ENCODE data around the gene ANKRD26.
A peak's percentile ranks its signal among the peaks of the same experiment; 100 is the strongest.
"Not testable (repeated sequence)": the region's sequence is repeated elsewhere in the genome, so short reads cannot be mapped to it uniquely, and the experiment has no call there.

The ANKRD26 gene

DNA sequence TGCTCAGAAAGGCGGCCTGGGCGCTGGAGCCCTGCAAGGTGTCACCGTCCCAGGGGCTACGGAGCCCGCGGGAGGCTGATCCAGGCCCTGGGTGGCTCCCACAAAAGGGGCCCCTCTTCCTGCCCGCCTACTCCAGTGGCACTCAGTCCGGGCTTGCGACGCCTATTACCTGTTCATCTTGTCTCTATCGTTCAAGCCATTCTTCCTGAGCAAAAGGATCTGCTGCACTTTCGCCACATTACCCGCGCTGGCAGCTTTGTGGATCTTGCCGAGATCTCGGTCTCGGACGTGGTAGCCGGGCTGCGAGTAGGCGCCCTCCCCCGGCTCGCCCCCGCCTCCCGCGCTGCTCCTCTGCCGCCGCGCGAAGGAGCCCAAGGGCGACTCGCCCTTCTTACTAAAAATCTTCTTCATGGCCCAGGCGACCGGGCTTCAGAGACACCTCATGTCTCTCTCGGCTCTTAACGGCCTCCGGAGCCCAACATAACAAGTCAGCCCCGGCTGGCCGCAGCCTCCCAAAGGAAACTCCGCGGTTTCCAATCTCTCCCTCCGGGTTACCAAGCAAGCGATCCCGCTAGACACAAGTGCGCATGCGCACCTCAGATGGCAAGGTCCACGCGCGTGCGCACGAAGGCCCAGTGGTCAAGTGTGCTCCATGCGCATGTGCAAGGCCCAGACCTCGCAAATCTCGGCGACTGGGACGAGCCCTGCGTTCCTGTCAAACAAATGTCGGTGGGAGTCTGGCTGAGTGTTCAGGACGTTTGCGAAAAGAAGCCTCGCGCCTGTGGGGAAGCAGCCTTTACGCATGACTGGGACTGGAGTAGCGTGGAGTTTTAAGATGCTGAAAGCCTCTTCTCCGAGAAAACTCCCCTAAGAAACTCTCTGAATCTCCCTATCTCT is at the start of gene ANKRD26:
TSS of gene ANKRD26 (minus strand) at position 579 of the 897 bp plus-strand sequence. CDS start at position 411, 168 bp downstream.
- peak; percentile 96 for DNase-seq (ENCODE audit: low spot score)

DNA sequence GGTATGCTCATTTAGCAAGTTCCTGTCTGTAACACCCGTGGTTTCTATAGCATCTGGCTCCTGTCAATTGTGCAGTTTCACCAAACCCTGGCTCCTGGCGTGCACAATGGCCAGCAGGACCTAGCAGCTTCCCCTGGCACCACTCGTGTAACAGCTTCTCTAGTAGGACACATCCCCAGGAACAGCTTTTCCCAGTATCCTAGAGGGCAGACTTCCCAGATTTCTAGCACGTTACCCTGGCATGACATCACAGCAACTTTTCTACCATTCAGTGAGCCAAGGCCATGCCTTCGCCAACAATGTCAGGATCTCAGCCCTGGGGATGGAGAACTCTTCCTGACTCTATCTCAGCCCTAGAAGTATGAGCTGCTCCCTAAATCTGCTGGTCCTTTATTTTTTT is 47.4 kb upstream of the ANKRD26 start:
- DNase-seq (ENCODE audit: low spot score): no peak

DNA sequence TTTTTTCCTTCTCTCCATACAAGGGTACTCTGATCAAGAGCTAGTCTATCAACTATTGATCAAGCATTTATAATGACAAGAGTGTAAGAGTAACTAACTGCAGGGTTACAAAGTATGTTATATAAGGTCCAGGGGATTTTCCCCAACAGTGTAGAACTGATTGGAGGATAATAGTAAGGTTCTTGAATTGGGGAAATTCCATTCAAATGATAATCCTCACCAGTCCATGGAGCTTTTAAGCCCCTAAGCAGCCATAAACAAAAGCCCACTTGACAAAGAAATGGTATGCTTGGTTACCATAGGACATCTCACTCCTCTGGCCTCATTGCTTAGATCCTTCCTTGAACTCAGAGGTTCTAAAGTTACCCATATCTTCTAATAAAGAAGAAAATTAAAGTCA is 45.6 kb upstream of the ANKRD26 start:
- DNase-seq (ENCODE audit: low spot score): no peak

DNA sequence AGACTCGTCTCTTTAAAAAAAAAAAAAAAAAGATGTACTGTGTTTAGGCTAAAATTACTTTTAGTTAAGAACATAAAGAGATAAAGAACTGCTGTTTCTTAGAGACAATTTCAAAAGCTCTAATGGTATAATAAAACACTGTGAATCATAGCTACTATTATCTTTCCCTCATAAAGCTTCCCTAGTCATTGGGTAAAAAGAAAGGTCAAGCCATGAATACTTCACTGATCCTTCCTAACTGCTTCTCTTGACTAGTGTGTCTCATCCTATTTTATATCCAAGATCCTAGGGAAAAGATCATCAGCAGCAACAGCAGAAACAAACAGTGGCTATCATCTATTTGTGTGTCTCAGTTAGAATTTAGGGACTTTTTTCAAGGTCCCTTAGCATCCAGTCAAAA is 43.4 kb upstream of the ANKRD26 start:
- DNase-seq (ENCODE audit: low spot score): no peak

DNA sequence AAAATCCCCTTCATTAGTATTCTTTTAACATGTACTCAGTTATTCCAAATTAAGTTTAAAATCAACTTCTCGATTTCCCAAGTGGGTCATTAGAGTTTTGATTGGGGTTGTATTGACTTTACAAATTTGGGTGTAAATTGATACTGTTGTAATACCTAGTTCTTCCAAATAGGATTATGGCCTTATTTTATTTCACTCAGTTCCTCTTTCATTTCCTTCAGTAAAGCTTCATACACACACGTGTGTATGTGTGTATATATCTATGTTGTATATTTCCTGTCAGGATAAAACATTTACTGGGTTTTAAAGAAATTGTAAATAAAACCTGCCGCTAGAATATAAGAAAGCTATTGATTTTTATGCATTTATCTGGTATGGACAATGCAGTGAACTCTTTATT is 38.0 kb upstream of the ANKRD26 start:
- no peak for DNase-seq (ENCODE audit: low spot score)

DNA sequence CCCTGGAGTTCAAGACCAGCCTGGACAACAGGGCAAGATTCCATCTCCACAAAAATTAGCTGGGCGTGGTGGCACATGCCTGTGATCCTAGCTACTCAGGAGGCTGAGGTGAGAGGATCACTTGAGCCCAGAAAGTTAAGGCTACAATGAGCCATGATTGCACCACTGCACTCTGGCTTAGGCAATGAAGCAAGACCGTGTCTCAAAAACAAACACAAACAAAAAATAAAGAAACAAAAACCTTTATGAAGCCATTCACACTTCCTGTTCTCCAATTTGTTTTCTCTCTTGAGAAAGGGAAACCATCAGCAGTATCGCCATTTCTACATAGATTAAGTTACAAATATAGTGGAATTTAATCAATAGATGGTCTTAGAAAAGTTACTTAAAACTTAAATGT is 34.1 kb upstream of the ANKRD26 start:
- DNase-seq (ENCODE audit: low spot score): no peak

DNA sequence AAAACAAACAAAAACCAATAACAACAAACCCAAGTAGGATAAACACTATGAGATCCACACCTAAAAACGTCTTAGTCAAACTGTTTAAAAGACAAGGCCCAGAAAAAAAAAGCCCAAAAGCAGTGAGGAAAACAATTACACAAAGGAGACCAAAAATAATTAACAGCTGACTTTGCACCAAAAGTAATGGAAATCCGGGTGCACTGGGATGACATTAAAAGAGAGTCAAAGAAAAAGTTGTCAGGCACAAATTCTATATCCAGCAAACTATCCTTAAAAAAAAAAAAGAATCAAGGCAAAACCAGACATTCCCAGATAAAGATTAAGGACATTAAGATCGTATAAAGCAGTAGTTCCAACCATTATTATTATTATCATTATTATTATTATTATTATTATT is 7.9 kb upstream of the ANKRD26 start:
- no peak for DNase-seq (ENCODE audit: low spot score)

DNA sequence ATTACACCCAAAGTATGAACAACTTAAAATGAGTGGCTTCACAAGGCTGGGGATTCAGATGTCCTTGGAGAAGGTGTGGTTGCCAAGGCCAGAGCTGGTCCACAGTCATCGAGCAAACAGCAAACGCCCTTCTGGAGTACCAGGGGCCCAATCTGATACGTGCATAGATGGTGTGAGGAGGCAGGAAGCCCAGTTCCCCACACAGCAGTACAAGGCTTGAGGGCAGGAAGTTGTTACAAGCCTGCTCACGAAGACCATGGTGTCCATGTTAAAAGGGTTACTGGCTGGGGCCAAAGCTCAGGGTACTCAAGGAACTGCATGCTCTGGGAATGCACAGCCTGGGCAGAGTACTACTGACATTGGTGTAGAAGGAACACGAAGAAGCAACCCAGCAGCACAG is 4.6 kb upstream of the ANKRD26 start:
- peak; percentile 25 for DNase-seq (ENCODE audit: low spot score)

DNA sequence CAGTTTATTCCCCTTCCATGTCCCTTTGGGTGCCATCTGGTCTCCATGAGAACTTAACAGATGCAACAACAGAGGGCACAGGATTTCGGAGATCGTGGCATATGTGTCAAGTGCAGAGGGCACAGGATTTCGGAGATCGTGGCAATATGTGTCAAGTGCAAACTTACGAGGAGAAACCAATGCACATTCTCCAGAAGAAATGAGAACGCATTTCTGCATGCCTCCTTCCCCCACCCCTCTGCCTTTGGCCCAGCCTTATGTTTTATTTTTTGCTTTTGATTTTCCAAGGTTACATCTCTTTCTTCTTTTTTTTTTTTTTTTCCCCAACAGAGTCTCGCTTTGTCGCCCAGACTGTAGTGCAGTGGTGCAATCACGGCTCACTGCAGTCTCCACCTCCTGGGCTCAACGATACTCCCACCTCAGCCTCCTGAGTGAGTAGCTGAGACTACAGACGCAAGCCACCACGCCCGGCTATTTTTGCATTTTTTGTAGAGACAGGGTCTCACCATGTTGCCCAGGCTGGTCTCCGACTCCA is 586 bp upstream of the ANKRD26 start:
- peak; percentile 11 for DNase-seq (ENCODE audit: low spot score)

DNA sequence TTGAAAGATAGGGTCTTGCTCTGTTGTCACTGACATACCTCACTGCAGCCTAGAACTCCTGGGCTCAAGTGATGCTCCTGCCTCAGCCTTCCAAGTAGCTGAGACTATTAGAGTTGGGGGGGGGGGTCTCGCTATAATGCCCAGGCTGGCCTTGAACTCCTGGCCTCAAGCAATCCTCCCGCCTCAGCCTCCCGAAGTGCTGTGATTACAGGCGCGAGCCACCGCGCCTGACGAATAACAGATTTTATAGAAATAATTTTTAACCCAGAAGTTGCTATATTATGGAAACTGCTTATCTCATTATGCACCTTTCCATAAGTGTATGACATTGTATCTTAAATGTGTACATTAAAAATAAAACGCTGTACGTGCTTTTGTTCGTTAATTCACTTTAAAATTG is 846 bp downstream of the ANKRD26 start:
- no peak for DNase-seq (ENCODE audit: low spot score)

DNA sequence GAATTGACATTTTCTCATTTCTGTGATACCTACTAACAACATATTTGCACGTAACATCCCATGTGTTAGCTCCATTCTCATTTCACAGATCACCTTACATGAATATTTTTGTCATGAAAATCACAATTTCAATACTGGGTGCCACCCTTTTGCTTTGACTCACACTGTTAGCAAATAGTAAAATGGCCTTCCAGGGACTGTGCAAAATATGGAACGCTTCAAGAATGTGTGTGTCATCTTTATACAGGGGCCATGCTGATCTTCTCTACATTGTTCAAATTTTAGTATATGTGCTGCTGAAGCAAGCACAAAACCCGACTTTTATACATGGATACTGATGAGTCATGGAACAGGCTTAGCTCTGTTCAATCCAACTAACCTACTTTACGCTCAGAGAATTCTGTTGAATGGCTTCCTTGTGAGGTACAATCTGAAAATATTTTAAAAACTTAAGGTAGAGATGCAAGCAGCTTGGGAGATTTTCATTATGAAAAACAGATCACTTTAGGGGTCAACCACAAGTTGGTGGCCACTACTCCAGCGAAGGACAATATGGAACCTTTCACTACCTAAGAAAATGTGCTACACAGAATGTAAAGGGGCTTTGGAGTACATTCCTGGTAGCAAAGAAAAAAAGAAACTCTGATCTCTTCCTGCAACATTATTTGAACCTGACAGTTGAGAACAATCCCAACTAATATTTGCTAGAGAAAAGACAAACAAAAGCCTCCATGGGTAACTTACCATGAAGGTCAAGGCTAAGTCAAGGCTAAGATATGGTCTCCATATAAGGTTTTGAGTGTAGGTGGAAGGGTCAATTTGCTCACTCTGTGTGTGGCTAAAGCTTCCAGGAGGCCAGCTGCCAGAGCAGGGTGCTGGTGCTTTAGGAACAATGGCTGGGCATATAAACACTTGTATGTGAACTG is 11.9 kb downstream of the ANKRD26 start:
- DNase-seq (ENCODE audit: low spot score): no peak

DNA sequence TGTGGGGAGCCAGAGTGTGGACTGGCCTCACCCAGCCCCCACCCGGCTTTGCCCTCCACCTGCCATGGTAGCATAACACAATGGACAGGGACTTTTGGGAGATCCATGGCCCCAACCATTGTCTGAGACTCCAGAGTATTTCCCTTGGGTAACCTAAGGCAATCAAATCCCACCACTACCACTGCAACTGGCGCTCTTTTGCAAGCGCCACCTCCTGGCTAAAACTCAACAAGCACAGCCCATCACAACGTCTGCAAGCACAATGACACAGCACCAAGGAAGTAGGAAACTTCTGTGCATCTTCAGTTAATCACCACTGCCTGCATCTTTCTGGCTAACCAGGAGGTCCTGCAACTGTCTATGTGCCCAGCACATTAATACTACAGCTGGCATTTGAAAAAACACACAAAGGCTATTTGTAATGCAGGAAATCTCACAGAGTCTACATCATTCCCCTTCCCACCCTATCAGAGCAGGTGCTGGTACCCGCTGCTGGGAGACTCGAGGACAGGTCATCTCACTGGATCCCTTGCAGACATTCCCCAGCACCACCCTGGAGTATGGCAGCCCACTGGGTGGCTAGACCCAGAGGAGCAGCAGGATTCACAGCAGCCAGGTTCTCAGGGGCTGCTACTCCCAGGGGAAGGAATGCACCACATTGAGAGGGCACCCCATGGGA is 27.7 kb downstream of the ANKRD26 start:
- DNase-seq (ENCODE audit: low spot score): no peak

DNA sequence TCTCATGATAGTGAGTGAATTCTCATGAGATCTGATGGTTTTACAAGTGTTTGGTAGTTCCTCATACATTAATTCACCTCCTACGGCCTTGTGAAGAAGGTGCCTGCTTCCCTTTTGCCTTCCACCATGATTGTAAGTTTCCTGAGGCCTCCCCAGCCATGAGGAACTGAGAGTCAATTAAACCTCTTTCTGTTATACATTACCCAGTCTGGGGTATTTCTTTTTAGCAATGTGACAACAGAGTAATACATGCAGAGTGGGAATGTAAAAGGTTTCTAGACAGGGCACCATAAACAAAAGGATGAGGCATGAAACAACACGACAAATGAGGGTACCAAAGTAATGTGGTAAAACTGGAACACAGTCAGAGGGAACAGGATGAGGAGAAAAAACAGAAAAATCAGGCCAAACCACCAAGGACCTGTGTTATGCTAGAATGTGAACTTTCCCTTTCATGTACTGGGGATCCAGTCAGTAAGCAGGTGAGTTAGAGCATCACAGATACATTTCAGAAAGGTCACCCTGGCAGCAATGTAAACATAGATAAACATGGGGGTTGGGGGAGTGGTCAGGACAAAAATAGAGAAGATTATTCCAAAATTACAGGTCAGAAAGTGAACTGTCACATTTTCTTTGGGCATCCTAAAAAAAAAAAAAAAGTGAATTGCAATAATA is 31.9 kb downstream of the ANKRD26 start:
- no peak for DNase-seq (ENCODE audit: low spot score)

DNA sequence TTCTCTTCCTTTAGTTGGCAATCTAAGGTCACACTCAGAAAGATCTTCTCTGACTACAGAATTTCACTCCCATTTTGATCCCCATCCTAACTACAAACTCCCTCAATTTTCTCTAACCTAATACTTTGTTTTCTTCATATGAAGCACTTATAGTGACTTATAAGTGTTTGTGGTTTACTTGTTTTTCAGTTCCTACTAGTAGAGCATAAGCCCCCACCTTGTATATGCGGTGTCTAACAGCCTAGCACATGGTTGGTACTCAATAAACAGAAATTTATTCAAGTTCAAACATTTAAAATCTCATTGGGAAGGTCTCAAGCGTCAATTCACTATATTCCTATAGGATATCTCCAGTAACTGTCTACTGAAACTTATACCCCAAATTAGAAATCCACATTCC is 35.2 kb downstream of the ANKRD26 start:
- DNase-seq (ENCODE audit: low spot score): no peak

DNA sequence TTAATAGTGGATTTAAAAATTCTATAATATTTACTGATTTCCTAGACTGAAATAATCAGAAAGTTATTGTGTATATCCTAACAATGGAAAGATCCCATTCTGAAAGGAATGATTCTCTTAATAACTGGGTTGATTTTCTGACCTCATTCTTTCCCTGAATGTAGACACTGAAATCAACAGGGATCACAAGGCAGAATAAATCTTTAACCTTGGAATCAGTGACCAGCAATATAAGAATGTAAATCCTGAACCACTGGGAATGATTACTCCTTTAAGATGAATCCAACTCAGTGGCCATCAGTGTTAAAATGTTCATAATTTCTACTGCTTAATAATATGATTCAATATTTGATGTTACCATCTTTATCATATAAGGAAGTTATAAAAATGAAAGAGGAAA is 47.6 kb downstream of the ANKRD26 start:
- no peak for DNase-seq (ENCODE audit: low spot score)

DNA sequence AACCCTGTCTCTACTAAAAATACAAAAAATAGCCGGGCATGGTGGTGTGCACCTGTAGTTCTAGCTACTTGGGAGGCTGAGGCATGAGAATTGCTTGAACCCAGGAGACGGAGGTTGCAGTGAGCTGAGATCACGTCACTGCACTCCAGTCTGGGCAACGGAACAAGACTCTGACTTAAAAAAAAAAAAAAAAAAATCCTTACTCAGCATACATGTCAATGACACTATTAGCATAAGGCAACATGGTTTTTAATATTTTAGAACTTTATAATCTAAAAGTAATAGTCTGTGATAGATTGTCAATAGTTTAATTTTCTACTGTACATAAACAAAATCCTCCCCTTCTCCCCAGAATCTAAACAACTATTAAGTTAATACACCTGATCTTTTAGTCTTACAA is 55.0 kb downstream of the ANKRD26 start:
- not testable (repeated sequence) for DNase-seq (ENCODE audit: low spot score)

DNA sequence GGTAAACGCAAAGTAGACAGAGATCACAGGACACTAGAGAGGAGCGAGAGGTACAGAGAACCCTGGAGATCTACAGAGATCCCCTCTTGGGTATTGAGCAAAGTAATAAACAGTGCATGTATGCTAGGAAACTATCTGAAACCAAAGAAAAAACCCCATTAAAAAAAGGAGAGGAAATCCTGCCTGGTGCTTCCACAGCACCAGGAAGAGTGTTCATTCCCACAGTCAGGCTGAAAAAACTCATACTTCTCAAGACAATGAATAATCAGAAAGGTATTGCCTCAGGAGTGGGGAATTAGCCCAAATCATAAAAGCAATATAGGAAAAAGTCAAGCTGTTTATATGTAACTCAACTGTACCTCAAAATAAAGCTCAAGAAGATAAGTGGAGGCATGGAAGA is 59.1 kb downstream of the ANKRD26 start:
- no peak for DNase-seq (ENCODE audit: low spot score)

DNA sequence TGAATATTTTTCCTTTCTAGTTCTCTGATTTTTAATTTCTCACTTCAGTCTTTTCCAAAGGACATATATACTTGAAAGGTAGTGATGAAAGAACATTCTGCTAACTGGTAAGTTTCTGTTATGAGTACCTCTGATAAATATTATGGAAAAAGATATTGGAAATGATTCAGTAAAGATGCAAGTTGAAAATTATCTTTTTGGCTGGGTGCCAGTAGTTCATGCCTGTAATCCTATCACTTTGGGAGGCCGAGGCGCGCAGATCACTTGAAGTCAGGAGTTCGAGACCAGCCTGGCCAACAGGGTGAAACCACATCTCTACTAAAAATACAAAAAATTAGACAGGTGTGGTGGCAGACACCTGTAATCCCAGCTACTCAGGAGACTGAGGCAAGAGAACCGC is 62.1 kb downstream of the ANKRD26 start:
- no peak for DNase-seq (ENCODE audit: low spot score)

DNA sequence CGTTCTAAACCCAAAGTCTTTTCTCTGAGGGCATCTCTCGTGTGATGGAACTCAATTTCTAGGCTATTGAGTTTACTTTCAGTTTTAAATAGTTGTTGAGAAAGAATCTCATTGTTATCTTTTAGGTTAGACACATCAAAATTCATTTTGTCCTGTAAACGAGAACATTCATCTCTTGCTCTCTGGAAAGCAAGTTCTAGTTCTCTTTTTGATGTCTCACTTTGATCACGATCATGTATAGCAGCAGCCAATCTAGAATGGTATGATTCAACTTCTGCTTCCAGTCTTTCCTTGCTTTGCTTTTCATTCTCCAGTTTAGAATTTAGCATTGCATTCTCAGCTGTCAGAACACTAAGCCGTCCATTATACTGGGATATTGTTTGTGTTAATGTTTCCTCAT is 65.1 kb downstream of the ANKRD26 start:
- no peak for DNase-seq (ENCODE audit: low spot score)

DNA sequence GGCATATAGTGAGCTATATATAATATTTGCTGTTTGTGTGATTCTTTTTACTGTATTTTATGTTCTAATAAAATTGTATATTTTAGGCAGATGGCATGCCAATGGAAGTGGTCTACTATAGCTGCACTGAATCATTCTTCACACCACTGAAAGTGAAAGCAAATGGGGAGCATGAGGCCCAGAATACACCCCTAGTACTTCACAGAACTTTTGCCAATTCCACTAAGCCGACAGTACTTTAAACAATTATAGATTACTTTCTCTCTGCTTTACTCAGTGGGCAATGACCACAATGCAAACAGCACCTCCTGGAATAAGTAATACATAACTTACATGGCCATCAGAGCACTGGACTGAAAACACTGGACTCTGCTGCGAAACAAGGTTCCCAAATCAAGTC is 70.2 kb downstream of the ANKRD26 start:
- DNase-seq (ENCODE audit: low spot score): no peak

DNA sequence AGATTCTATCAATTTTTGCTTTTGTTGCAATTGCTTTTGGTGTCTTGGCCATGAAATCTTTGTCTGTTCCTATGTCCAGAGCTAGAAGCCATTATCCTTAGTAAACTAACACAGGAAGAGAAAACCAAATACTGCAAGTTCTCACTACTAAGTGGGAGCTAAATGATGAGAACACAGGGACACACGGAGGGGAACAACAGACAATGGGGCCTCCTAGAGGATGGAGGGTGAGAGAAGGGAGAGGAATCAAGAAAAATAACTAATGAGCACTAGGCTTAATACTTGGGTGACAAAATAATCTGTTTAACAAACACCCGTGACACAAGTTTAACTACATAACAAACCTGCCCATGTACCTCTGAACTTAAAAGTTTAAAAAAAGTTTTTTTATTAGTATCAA is 78.2 kb downstream of the ANKRD26 start:
- DNase-seq (ENCODE audit: low spot score): no peak

DNA sequence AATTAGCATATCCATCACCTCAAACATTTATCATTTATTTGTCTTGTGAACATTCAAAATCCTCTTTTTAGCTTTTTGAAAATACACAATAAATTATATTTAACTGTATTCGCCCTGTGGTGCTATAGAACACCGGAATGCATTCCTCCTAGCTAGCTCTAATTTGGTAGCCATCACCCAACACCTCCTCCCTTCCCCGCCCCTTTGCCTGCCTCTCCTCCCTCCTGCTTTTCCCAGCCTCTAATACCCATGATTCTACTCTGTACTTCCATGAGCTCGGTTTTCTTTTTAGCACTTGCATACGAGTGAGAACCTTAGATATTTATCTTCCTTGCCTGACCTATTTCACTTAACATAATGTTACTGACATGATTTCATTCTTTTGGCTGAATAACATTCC is 80.1 kb downstream of the ANKRD26 start:
- DNase-seq (ENCODE audit: low spot score): no peak

Measured in CD4-positive, alpha-beta T cell treated with Interleukin-6 at 100 ng/mL for 8 hours (primary cell).